ENCODE data around the gene SNAP23. TPM values are rescaled to one million over a fixed set of nuclear protein-coding genes. Genes with fewer than 3 reads are reported as not detected.

SNAP23 gene
- total RNA-seq, 1 donor from 2014 or later: 96.3 TPM

DNA sequence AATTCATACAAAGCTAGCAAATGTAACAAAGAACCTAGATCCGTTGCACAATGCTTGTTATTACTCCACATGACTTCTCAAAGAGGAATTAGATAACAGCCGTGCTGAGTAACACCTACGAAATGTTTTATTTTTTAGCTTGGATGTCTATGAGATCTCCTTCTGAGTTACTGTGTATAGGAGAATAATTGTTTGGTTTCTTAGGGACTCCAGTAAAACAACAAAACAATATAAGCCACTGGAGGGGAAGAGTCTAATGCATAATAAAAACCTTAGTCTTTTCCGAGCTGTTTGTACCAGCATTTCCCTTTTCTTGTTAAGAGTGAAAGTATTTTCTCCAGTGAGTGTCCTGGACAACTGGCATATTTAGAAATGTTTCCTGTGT is 15.6 kb downstream of the SNAP23 start:
- no peak overlapping the region for H3K9ac ChIP-seq
- no peaks in the 10 kb centered on the region for H3K9me3 ChIP-seq (ENCODE audit: low read depth)
- H3K4me1 Mint-ChIP-seq: no peaks in the 10 kb centered on the region
- TF ChIP-seq, protein P1, sequence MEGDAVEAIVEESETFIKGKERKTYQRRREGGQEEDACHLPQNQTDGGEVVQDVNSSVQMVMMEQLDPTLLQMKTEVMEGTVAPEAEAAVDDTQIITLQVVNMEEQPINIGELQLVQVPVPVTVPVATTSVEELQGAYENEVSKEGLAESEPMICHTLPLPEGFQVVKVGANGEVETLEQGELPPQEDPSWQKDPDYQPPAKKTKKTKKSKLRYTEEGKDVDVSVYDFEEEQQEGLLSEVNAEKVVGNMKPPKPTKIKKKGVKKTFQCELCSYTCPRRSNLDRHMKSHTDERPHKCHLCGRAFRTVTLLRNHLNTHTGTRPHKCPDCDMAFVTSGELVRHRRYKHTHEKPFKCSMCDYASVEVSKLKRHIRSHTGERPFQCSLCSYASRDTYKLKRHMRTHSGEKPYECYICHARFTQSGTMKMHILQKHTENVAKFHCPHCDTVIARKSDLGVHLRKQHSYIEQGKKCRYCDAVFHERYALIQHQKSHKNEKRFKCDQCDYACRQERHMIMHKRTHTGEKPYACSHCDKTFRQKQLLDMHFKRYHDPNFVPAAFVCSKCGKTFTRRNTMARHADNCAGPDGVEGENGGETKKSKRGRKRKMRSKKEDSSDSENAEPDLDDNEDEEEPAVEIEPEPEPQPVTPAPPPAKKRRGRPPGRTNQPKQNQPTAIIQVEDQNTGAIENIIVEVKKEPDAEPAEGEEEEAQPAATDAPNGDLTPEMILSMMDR (IDR thresholded peaks at IDR 0.05): no peak
- TF ChIP-seq EZH2phosphoT487 (IDR thresholded peaks at IDR 0.05) (no peak), EZH2 (IDR thresholded peaks at IDR 0.05) (no peak)
- no peak overlapping the region for H3K27ac Mint-ChIP-seq
- H3K27me3 Mint-ChIP-seq (ENCODE audit: insufficient read depth, low read depth): no peaks in the 10 kb centered on the region
- H3K4me2 ChIP-seq: no peak overlapping the region
- no peak overlapping the region for H2AFZ ChIP-seq (replicated peaks)
- H3K4me3 Mint-ChIP-seq: no peak overlapping the region
- H3K4me3 ChIP-seq: no peak overlapping the region
- H3K36me3 ChIP-seq: no peaks in the 10 kb centered on the region
- H3K27ac ChIP-seq: no peak overlapping the region
- peaks cover 20% of the 10 kb centered on the region for H4K20me1 ChIP-seq (ENCODE audit: low read depth)
- DNase-seq (ENCODE audit: low spot score): no peak
- no peaks in the 10 kb centered on the region for H3K4me1 ChIP-seq
- H3K9me3 Mint-ChIP-seq: no peaks in the 10 kb centered on the region
- no peaks in the 10 kb centered on the region for H3K27me3 ChIP-seq
- no peaks in the 10 kb centered on the region for H3F3A ChIP-seq (ENCODE audit: low read depth)
- peaks cover 69% of the 10 kb centered on the region for H3K79me2 ChIP-seq (ENCODE audit: low read depth)
- peaks cover 18% of the 10 kb centered on the region for H3K36me3 Mint-ChIP-seq

DNA sequence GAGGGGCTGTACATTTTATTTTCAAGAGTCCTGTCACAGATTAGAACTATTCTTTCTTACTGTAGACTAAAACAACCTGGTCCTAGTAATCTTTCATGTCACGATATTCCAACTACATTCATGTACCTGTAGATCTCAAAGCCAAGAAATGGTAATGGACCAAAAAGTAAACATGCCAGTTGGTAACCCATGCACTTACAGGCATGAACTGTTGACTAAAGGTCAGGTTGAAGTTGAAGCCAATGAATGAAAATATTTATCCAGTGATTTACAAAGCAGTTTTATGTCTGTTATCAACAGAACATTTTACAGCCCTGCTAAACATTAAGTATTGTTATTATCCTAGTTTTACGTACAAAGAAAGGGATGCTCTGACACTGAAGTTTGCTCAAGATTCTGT is 27.9 kb downstream of the SNAP23 start:
- no peaks in the 10 kb centered on the region for H3K4me1 Mint-ChIP-seq
- no peak overlapping the region for H3K4me2 ChIP-seq
- DNase-seq (ENCODE audit: low spot score): no peak
- H3K36me3 Mint-ChIP-seq: peaks cover 11% of the 10 kb centered on the region
- H2AFZ ChIP-seq (replicated peaks): no peak overlapping the region
- H3K27ac ChIP-seq: no peak overlapping the region
- no peaks in the 10 kb centered on the region for H3K36me3 ChIP-seq
- H3K27ac Mint-ChIP-seq: no peak overlapping the region
- no peaks in the 10 kb centered on the region for H3K9me3 Mint-ChIP-seq
- H3K9me3 ChIP-seq (ENCODE audit: low read depth): no peaks in the 10 kb centered on the region
- H3K4me3 Mint-ChIP-seq: no peak overlapping the region
- no peak overlapping the region for H3K9ac ChIP-seq
- no peaks in the 10 kb centered on the region for H3K79me2 ChIP-seq (ENCODE audit: low read depth)
- TF ChIP-seq, protein P1 (IDR thresholded peaks at IDR 0.05): no peak
- TF ChIP-seq EZH2phosphoT487 (IDR thresholded peaks at IDR 0.05) (no peak), EZH2 (IDR thresholded peaks at IDR 0.05) (no peak)
- H3K27me3 Mint-ChIP-seq (ENCODE audit: insufficient read depth, low read depth): no peaks in the 10 kb centered on the region
- no peak overlapping the region for H3K4me3 ChIP-seq
- no peaks in the 10 kb centered on the region for H4K20me1 ChIP-seq (ENCODE audit: low read depth)
- H3K4me1 ChIP-seq: no peaks in the 10 kb centered on the region
- no peaks in the 10 kb centered on the region for H3F3A ChIP-seq (ENCODE audit: low read depth)
- H3K27me3 ChIP-seq: no peaks in the 10 kb centered on the region

DNA sequence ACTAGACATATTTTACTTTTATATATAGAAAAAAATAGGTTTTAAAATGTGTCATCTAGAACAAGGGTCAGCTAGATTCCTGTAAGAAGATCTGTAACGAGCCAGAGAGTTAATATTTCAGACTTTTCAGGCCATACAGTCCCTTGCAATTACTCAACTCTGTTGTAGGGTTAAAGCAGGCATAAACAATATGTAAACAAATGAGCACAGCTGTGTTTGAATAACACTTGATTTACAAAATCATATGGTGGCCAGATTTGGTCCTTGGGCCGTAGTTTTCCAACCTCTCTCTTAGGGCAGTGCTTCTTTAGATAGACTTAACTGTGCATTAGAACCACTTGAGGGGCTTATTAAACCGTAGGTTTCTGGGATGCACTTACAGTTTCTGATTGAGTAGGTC is 33.5 kb downstream of the SNAP23 start:
- no peaks in the 10 kb centered on the region for H3K4me1 ChIP-seq
- Mint-ChIP-seq H3K27ac (no peak overlapping the region), H3K4me3 (no peak overlapping the region), H3K36me3 (peaks cover 13% of the 10 kb centered on the region), H3K4me1 (no peaks in the 10 kb centered on the region), H3K9me3 (no peaks in the 10 kb centered on the region), H3K27me3 (ENCODE audit: insufficient read depth, low read depth) (no peaks in the 10 kb centered on the region)
- no peak overlapping the region for H3K4me2 ChIP-seq
- no peaks in the 10 kb centered on the region for H3K9me3 ChIP-seq (ENCODE audit: low read depth)
- peaks cover 11% of the 10 kb centered on the region for H3K36me3 ChIP-seq
- no peak overlapping the region for H3K9ac ChIP-seq
- no peaks in the 10 kb centered on the region for H3F3A ChIP-seq (ENCODE audit: low read depth)
- no peaks in the 10 kb centered on the region for H4K20me1 ChIP-seq (ENCODE audit: low read depth)
- H3K4me3 ChIP-seq: no peak overlapping the region
- no peak overlapping the region for H3K27ac ChIP-seq
- TF ChIP-seq, protein P1 (IDR thresholded peaks at IDR 0.05): no peak
- TF ChIP-seq EZH2 (IDR thresholded peaks at IDR 0.05) (no peak), EZH2phosphoT487 (IDR thresholded peaks at IDR 0.05) (no peak)
- no peak for DNase-seq (ENCODE audit: low spot score)
- no peaks in the 10 kb centered on the region for H3K79me2 ChIP-seq (ENCODE audit: low read depth)
- H3K27me3 ChIP-seq: no peaks in the 10 kb centered on the region
- no peak overlapping the region for H2AFZ ChIP-seq (replicated peaks)
